Mesenchymal stem cell (in vitro differentiated cells and primary cell): ENCODE data around the gene KIF3C.

Experiments
- DNase-seq: peaks from one replicate; pipeline ENCODE4 v3.0.0-alpha.2; 2013
- H2AFZ ChIP-seq: one replicate; pipeline ENCODE4 v1.6.1; 2013; ENCODE audit warnings: low read depth, mild to moderate bottlenecking, control low read depth, inconsistent platforms, low read length, moderate library complexity
- H2AK5ac ChIP-seq: 2 replicates; pipeline ENCODE4 v1.6.1; 2013; ENCODE audit warnings: low read length, moderate library complexity, mild to moderate bottlenecking, inconsistent platforms; ENCODE audit not compliant: severe bottlenecking
- H2BK120ac ChIP-seq: one replicate; pipeline ENCODE4 v1.6.1; 2013; ENCODE audit warnings: low read depth, mild to moderate bottlenecking, inconsistent platforms, low read length, moderate library complexity
- H2BK12ac ChIP-seq, 2 experiments: one replicate each; pipeline ENCODE4 v1.6.1; 2013; ENCODE audit warnings: inconsistent platforms in 2 of 2, low read length in 2 of 2, mild to moderate bottlenecking in 2 of 2, moderate library complexity in 2 of 2, control low read depth in 1 of 2
- H2BK15ac ChIP-seq: one replicate; pipeline ENCODE4 v1.6.1; 2013; ENCODE audit warnings: mild to moderate bottlenecking, low read depth, inconsistent platforms; ENCODE audit not compliant: poor library complexity, severe bottlenecking
- H2BK5ac ChIP-seq: 2 replicates; pipeline ENCODE4 v1.6.1; 2013; ENCODE audit warnings: low read depth, mild to moderate bottlenecking, low read length, control low read depth, inconsistent platforms; ENCODE audit not compliant: poor library complexity, severe bottlenecking
- H3K14ac ChIP-seq, 2 experiments: one replicate each; pipeline ENCODE4 v1.6.1; 2013; ENCODE audit warnings: inconsistent platforms in 2 of 2, low read length in 2 of 2, control low read depth in 1 of 2, mild to moderate bottlenecking in 1 of 2, moderate library complexity in 1 of 2
- H3K18ac ChIP-seq, 2 experiments: one replicate each; pipeline ENCODE4 v1.6.1; 2013; ENCODE audit warnings: inconsistent platforms in 2 of 2, low read length in 2 of 2, control low read depth in 1 of 2, low read depth in 1 of 2, mild to moderate bottlenecking in 1 of 2
- H3K23ac ChIP-seq, 2 experiments: one replicate each; pipeline ENCODE4 v1.6.1; 2013; ENCODE audit warnings: inconsistent platforms in 2 of 2, low read length in 2 of 2, mild to moderate bottlenecking in 2 of 2, moderate library complexity in 2 of 2, control low read depth in 1 of 2
- H3K27ac ChIP-seq: 2 replicates; pipeline ENCODE4 v1.5.1; 2013; ENCODE audit warnings: mild to moderate bottlenecking, moderate library complexity, low read length, control low read depth, inconsistent platforms; ENCODE audit not compliant: poor library complexity, severe bottlenecking
- H3K27me3 ChIP-seq, 2 experiments: 2 replicates each; pipeline versions ENCODE4 v1.6.1 to v1.7.0; 2013; ENCODE audit warnings: low read length in 2 of 2, mild to moderate bottlenecking in 2 of 2, moderate library complexity in 2 of 2, control low read depth in 1 of 2, inconsistent platforms in 1 of 2; ENCODE audit not compliant: control insufficient read depth in 1 of 2, insufficient read depth in 1 of 2
- H3K36me3 ChIP-seq, 2 experiments: 2 replicates each; pipeline versions ENCODE4 v1.6.1 to v1.7.0; 2013; ENCODE audit warnings: low read length in 2 of 2, control low read depth in 1 of 2, inconsistent platforms in 1 of 2, low read depth in 1 of 2, mild to moderate bottlenecking in 1 of 2; ENCODE audit not compliant: insufficient read depth in 2 of 2, control insufficient read depth in 1 of 2
- H3K4ac ChIP-seq, 2 experiments: one replicate each; pipeline ENCODE4 v1.6.1; 2013; ENCODE audit warnings: inconsistent platforms in 2 of 2, low read length in 2 of 2, mild to moderate bottlenecking in 2 of 2, moderate library complexity in 2 of 2, control low read depth in 1 of 2, low read depth in 1 of 2
- H3K4me1 ChIP-seq: 2 replicates; pipeline ENCODE4 v1.6.1; 2013; ENCODE audit warnings: low read depth, low read length, control low read depth; ENCODE audit not compliant: control insufficient read depth, insufficient read depth
- H3K4me2 ChIP-seq: 2 replicates; pipeline ENCODE4 v1.6.1; 2013; ENCODE audit warnings: low read length, mild to moderate bottlenecking, inconsistent platforms; ENCODE audit not compliant: poor library complexity, severe bottlenecking
- H3K4me3 ChIP-seq, 2 experiments: 2 replicates each; pipeline versions ENCODE4 v1.5.1 to v1.7.0; 2013; ENCODE audit warnings: low read length in 2 of 2, mild to moderate bottlenecking in 2 of 2, control low read depth in 1 of 2, low read depth in 1 of 2; ENCODE audit not compliant: insufficient read depth in 1 of 2
- H3K79me1 ChIP-seq: replicated peaks from 2 replicates; pipeline ENCODE4 v1.6.1; 2013; ENCODE audit warnings: mild to moderate bottlenecking, control low read depth, low read length, inconsistent platforms; ENCODE audit not compliant: poor library complexity, severe bottlenecking
- H3K9ac ChIP-seq: 2 replicates; pipeline ENCODE4 v1.7.0; 2013; ENCODE audit warnings: mild to moderate bottlenecking, low read length, moderate library complexity
- H3K9me3 ChIP-seq: 2 replicates; pipeline ENCODE4 v1.7.0; 2013; ENCODE audit warnings: mild to moderate bottlenecking, low read length; ENCODE audit not compliant: control insufficient read depth
- H4K8ac ChIP-seq: one replicate; pipeline ENCODE4 v1.6.1; 2013; ENCODE audit warnings: inconsistent platforms, mild to moderate bottlenecking, low read length, moderate library complexity
- H4K91ac ChIP-seq: one replicate; pipeline ENCODE4 v1.6.1; 2013; ENCODE audit warnings: mild to moderate bottlenecking, low read length, inconsistent platforms
- WGBS: methylation state at CpG from one replicate; pipeline ENCODE4 v1.1.7; 2013; ENCODE audit warnings: mixed read lengths; 5-methylcytosine and 5-hydroxymethylcytosine counted together

Gene KIF3C

DNA sequence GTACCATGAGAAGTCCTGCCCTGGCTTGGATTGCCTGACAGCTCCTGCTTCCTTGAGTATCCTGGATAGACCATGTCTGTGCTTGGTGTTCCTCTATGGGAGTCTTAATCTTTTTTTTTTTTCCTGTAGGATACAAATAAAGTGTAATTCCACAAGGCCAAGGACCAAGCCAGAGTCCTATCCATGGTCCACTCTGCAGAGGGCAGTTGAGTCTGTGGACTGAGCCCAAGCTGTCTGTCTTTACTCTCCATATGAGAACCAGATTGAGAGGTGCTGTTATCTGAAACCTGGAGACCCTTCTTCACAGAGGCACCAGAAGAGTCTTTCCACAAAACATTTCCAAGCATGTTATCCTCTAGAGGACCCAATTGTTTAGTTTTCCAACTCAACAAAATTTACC, 1.4 kb upstream of the KIF3C start:
- Histone ChIP-seq H3K4me2 (no peak overlapping the region), H3K9me3 (no peaks in the 10 kb centered on the region), H3K4me1 (peaks cover 32% of the 10 kb centered on the region), H3K27ac (no peak overlapping the region), H4K8ac (no peak overlapping the region), H2BK120ac (no peak overlapping the region), H3K18ac (no peak overlapping the region), H2BK15ac (no peak overlapping the region), H3K4ac (no peak overlapping the region), H2BK5ac (no peak overlapping the region), H3K4me3 (no peak overlapping the region), H3K27me3 (no peaks in the 10 kb centered on the region), H3K9ac (no peak overlapping the region), H3K23ac (no peak overlapping the region), H2AFZ (no peak overlapping the region), H3K14ac (no peak overlapping the region), H2BK12ac (no peak overlapping the region), H4K91ac (no peak overlapping the region), H3K79me1 (peaks cover 13% of the 10 kb centered on the region), H3K36me3 (peaks cover 0 to 14% of the 10 kb centered on the region in 2 experiments), H2AK5ac (no peak overlapping the region)
- DNase-seq = no peak

DNA sequence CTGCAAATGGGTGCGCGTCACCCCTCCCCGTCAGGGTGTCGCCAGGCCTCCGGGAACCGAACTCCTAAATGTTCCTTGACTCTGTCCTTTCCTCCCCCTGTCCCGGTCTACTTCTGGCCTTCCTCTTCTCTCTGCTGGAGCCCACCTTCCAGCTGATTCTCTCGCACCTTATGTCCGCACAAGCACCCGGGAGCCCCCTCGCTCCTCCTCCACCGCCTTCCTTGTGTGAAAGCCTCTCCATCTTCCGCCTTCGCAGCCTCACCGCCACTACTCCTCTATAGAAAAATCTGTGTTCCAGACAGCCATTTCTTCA, 627 bp upstream of the KIF3C start:
- Histone ChIP-seq H3K9ac (peak overlapping the region; percentile 83), H3K4me1 (peaks cover 39% of the 10 kb centered on the region), H3K27me3 (no peaks in the 10 kb centered on the region), H3K18ac (peak overlapping the region; percentile 35 to 93), H4K91ac (no peak overlapping the region), H3K14ac (no peak overlapping the region), H2AK5ac (no peak overlapping the region), H3K79me1 (peaks cover 14% of the 10 kb centered on the region), H4K8ac (peak overlapping the region; percentile 81), H3K4ac (peak overlapping the region; percentile 40 to 79), H3K9me3 (no peaks in the 10 kb centered on the region), H3K27ac (no peak overlapping the region), H2AFZ (peak overlapping the region; percentile 66), H3K4me3 (peak overlapping the region; percentile 78 to 90), H2BK12ac (peak overlapping the region; percentile 54 to 64), H3K23ac (no peak overlapping the region), H2BK15ac (no peak overlapping the region), H3K36me3 (peaks cover 0 to 16% of the 10 kb centered on the region in 2 experiments), H3K4me2 (peak overlapping the region; percentile 78), H2BK120ac (peak overlapping the region; percentile 56), H2BK5ac (no peak overlapping the region)
- WGBS = 64% methylated on average over 15 of the region's 15 CpGs
- DNase-seq = no peak

DNA sequence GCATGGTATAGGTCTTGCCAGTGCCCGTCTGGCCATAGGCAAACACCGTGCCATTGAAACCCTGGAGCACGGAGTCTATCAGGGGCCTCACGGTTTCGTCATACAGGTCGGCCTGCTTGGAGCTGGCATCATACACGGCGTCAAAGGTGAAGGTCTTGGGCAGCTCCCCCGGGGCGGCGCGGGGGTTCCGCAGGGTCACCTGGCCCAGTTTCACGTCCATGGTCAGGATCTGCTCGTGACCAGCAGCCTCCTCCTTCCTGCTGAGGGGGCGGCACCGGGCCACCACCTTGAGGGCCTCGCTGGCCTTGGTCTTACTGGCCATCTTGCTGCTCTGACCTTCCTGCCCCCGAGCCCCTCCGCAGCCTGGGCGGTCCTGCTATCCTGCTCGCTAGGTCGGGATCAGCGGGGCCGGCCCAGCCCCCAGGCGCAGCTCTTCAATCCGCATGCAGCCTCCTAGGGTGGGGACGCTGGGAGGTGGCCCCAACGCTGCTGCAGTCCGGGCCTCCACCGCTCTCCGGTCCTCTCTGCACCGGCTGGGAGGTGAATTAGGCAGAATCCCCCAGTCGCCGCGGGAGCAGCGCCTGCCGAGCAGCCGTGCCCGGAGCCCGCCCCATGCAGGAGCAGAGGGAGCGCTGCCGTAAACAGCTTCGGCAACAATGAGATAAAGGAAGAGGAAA, 563 bp downstream of the KIF3C start:
- Histone ChIP-seq H3K9me3 (no peaks in the 10 kb centered on the region), H3K23ac (peak overlapping the region in 1 of 2 experiments; percentile 96), H3K9ac (peak overlapping the region; percentile 83), H2AFZ (peak overlapping the region; percentile 92), H3K4me3 (peak overlapping the region; percentile 78 to 90), H3K18ac (peak overlapping the region; percentile 23 to 67), H3K4ac (peak overlapping the region; percentile 19 to 83), H4K8ac (peak overlapping the region; percentile 70), H3K79me1 (peaks cover 15% of the 10 kb centered on the region), H3K4me2 (peak overlapping the region; percentile 78), H3K14ac (peak overlapping the region in 1 of 2 experiments; percentile 87), H3K27ac (no peak overlapping the region), H2AK5ac (peak overlapping the region; percentile 13), H3K36me3 (peaks cover under 1 to 16% of the 10 kb centered on the region in 2 experiments), H2BK5ac (no peak overlapping the region), H4K91ac (no peak overlapping the region), H2BK12ac (peak overlapping the region in 1 of 2 experiments; percentile 21), H3K27me3 (no peaks in the 10 kb centered on the region), H3K4me1 (peaks cover 47% of the 10 kb centered on the region), H2BK15ac (no peak overlapping the region), H2BK120ac (no peak overlapping the region)
- DNase-seq = no peak
- WGBS = 19% methylated on average over 44 of the region's 44 CpGs

DNA sequence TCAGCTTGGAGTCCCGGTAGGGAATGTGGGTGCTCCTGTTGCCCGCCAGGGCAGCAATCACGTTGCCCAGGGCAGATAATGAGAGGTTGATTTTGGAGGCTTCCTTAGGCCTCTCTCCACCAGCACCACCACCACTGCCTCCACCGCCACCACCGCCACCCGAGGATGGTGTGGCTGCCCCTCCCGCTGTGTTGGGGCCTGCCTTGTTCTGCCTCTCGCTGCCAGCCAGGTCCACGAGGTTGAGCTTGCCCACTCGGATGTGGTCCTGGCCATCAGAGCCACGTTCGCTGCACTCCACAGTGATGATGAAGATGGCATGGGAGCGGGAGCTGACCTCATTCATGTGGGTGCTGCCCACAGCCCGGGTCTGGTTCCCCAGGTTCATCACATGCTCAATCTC, 1.3 kb downstream of the KIF3C start:
- Histone ChIP-seq H3K4me2 (no peak overlapping the region), H3K9ac (peak overlapping the region; percentile 83), H3K36me3 (peaks cover 7 to 16% of the 10 kb centered on the region in 2 experiments), H3K23ac (peak overlapping the region in 1 of 2 experiments; percentile 66), H2AK5ac (no peak overlapping the region), H4K91ac (peak overlapping the region; percentile 1), H3K27me3 (no peaks in the 10 kb centered on the region), H3K14ac (peak overlapping the region in 1 of 2 experiments; percentile 78), H3K4me1 (peaks cover 47% of the 10 kb centered on the region), H2BK120ac (no peak overlapping the region), H3K79me1 (peaks cover 15% of the 10 kb centered on the region), H3K4ac (no peak overlapping the region), H3K9me3 (no peaks in the 10 kb centered on the region), H3K27ac (no peak overlapping the region), H4K8ac (no peak overlapping the region), H2BK15ac (no peak overlapping the region), H3K4me3 (peak overlapping the region in 1 of 2 experiments; percentile 90), H2AFZ (no peak overlapping the region), H2BK5ac (no peak overlapping the region), H3K18ac (peak overlapping the region in 1 of 2 experiments; percentile 37), H2BK12ac (peak overlapping the region in 1 of 2 experiments; percentile 29)
- 95% methylated on average over 13 of the region's 14 CpGs for WGBS
- DNase-seq = no peak
